Hepatocyte (in vitro differentiated cells): ENCODE data around the gene MOK. TPM values are rescaled to one million over a fixed set of nuclear protein-coding genes. Genes with fewer than 3 reads are reported as not detected.
"Not testable (repeated sequence)": the region's sequence is repeated elsewhere in the genome, so short reads cannot be mapped to it uniquely, and the experiment has no call there.

Source experiments
- DNase-seq: peaks from one replicate; pipeline ENCODE4 v3.0.0-alpha.2; 2016; ENCODE audit warnings: low spot score
- H2AFZ ChIP-seq: fragments of 200-600 bp; sonication (generic); 2 replicates; pipeline ENCODE4 v1.6.0; 2016; ENCODE audit warnings: antibody characterized with exemption, mild to moderate bottlenecking
- H3K27ac ChIP-seq: fragments of 200-600 bp; sonication (generic); 2 replicates; pipeline ENCODE4 v1.5.1; 2016; ENCODE audit warnings: mild to moderate bottlenecking
- H3K27me3 ChIP-seq: fragments of 200-600 bp; sonication (generic); 2 replicates; pipeline ENCODE4 v1.6.1; 2016
- H3K36me3 ChIP-seq: fragments of 200-600 bp; sonication (generic); replicated peaks from 2 replicates; pipeline ENCODE4 v1.5.1; 2016; ENCODE audit warnings: low read depth; ENCODE audit not compliant: insufficient read depth
- H3K4me1 ChIP-seq: fragments of 200-600 bp; sonication (generic); 2 replicates; pipeline ENCODE4 v1.5.1; 2016; ENCODE audit warnings: mild to moderate bottlenecking, moderate library complexity; ENCODE audit not compliant: insufficient read depth
- H3K4me2 ChIP-seq: fragments of 200-600 bp; sonication (generic); 2 replicates; pipeline ENCODE4 v1.6.0; 2016
- H3K4me3 ChIP-seq: fragments of 200-600 bp; sonication (generic); 2 replicates; pipeline ENCODE4 v1.5.1; 2016; ENCODE audit warnings: mild to moderate bottlenecking
- H3K79me2 ChIP-seq: fragments of 200-600 bp; sonication (generic); 2 replicates; pipeline ENCODE4 v1.6.0; 2017; ENCODE audit warnings: mild to moderate bottlenecking
- H3K9me2 ChIP-seq: fragments of 200-600 bp; sonication (generic); replicated peaks from 2 replicates; pipeline ENCODE4 v1.6.0; 2017; ENCODE audit warnings: mild to moderate bottlenecking; ENCODE audit not compliant: insufficient read depth
- H3K9me3 ChIP-seq: fragments of 200-600 bp; sonication (generic); 2 replicates; pipeline ENCODE4 v1.5.1; 2016; ENCODE audit warnings: low read depth, mild to moderate bottlenecking
- H4K20me1 ChIP-seq: fragments of 200-600 bp; sonication (generic); 2 replicates; pipeline ENCODE4 v1.6.0; 2016; ENCODE audit warnings: mild to moderate bottlenecking; ENCODE audit not compliant: insufficient read depth, poor library complexity, severe bottlenecking
- EZH2 ChIP-seq: fragments of 200-600 bp; sonication (generic); IDR thresholded peaks from 2 replicates; pipeline ENCODE4 v1.6.1; 2016; ENCODE audit warnings: antibody characterized with exemption, mild to moderate bottlenecking, borderline replicate concordance
- EZH2phosphoT487 ChIP-seq: fragments of 200-600 bp; sonication (generic); IDR thresholded peaks from one replicate; pipeline ENCODE4 v1.6.1; 2018; ENCODE audit warnings: antibody characterized with exemption, mild to moderate bottlenecking, low read depth, moderate library complexity; ENCODE audit not compliant: unreplicated experiment, severe bottlenecking
- WGBS: methylation state at CpG from one replicate; pipeline ENCODE4 v1.1.6; 2016; ENCODE audit warnings: low lambda C conversion rate; ENCODE audit errors: missing lambda C conversion rate; 5-methylcytosine and 5-hydroxymethylcytosine counted together
- polyA plus RNA-seq: library from polyadenylated mRNA; unstranded; fragments of >200 nt; fragmentation: Nextera tagmentation; extraction: Ambion mirVana; gene quantifications from 2 replicates; pipeline ENCODE4 v1.2.1, GENCODE V29; 2016
- total RNA-seq: library from RNA; depleted of rRNA; stranded (reverse); fragments of >200 nt; gene quantifications from 2 replicates; pipeline ENCODE4 v1.2.3, GENCODE V29; 2014
- TF ChIP-seq, protein P1 (sequence below): fragments of 200-600 bp; sonication (generic); IDR thresholded peaks from 2 replicates; pipeline ENCODE4 v1.5.1; 2016; ENCODE audit warnings: antibody characterized with exemption, mild to moderate bottlenecking; ENCODE audit not compliant: poor library complexity

MOK gene, protein sequence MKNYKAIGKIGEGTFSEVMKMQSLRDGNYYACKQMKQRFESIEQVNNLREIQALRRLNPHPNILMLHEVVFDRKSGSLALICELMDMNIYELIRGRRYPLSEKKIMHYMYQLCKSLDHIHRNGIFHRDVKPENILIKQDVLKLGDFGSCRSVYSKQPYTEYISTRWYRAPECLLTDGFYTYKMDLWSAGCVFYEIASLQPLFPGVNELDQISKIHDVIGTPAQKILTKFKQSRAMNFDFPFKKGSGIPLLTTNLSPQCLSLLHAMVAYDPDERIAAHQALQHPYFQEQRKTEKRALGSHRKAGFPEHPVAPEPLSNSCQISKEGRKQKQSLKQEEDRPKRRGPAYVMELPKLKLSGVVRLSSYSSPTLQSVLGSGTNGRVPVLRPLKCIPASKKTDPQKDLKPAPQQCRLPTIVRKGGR
- total RNA-seq (8.3 and 9.3 TPM in 2 replicates), polyA plus RNA-seq (8.8 and 13.5 TPM in 2 replicates)

DNA sequence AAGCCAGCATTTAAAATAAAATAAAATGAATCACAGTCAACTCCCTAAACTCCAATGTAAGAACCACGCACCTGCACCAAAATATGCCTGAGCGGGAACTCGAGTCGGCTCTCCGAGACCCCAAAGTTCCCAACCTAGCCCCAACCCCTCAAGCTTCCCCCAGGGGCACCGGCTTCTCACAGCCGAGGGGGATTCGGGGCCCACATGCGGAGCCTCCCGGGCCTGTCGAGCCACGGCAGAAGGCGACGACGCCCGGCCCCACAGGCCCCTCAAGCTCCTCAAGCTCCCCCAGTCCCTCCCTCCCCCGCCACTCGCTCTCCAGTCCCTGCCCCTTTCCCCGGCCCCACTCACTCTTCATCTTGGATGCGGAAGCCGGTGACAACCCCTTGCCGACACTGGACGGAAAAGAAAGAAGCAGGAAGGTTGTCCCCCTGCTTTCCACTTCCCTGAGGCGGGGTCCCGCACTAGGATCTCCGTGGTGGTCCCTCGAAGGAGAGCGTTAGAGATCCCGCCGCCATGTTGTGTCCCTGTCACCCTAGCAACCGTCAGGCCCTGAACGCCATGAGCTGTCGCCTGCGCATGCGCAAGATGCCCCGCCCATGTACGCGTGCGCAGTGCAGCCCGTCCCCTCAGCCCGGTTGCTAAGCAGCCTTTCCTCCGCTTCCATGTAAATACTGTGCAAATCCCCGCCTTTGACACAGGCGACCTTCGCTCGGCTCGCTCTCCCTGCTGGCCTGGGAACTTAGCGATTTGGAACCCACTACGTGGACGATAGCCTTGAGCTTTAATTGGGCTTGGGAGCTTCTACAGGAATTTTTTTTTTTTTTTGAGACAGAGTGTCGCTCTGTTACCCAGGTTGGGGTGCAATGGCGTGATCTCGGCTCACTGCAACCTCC lies at the start of gene MOK:
TSS of gene MOK (minus strand) at position 554 of the 896 bp plus-strand sequence. CDS start at position 358, 196 bp downstream.
- TF ChIP-seq EZH2phosphoT487 (no peak), EZH2 (no peak)
- TF ChIP-seq, protein P1, sequence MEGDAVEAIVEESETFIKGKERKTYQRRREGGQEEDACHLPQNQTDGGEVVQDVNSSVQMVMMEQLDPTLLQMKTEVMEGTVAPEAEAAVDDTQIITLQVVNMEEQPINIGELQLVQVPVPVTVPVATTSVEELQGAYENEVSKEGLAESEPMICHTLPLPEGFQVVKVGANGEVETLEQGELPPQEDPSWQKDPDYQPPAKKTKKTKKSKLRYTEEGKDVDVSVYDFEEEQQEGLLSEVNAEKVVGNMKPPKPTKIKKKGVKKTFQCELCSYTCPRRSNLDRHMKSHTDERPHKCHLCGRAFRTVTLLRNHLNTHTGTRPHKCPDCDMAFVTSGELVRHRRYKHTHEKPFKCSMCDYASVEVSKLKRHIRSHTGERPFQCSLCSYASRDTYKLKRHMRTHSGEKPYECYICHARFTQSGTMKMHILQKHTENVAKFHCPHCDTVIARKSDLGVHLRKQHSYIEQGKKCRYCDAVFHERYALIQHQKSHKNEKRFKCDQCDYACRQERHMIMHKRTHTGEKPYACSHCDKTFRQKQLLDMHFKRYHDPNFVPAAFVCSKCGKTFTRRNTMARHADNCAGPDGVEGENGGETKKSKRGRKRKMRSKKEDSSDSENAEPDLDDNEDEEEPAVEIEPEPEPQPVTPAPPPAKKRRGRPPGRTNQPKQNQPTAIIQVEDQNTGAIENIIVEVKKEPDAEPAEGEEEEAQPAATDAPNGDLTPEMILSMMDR = no peak
- no peaks in the 10 kb centered on the region for H3K4me1 ChIP-seq
- peak; percentile 97 for DNase-seq
- peak within 1 kb of the TSS; percentile 88 for H2AFZ ChIP-seq
- H3K27ac ChIP-seq = peak within 1 kb of the TSS; percentile 68
- H3K79me2 ChIP-seq = peaks cover 15% of the 10 kb centered on the region
- H3K27me3 ChIP-seq = no peaks in the 10 kb centered on the region
- no peaks in the 10 kb centered on the region for H3K36me3 ChIP-seq
- no peaks in the 10 kb centered on the region for H3K9me2 ChIP-seq
- peak within 1 kb of the TSS; percentile 78 for H3K4me3 ChIP-seq
- WGBS = 3% methylated on average over 43 of the region's 53 CpGs
- no peaks in the 10 kb centered on the region for H3K9me3 ChIP-seq
- no peaks in the 10 kb centered on the region for H4K20me1 ChIP-seq
- peak within 1 kb of the TSS; percentile 80 for H3K4me2 ChIP-seq

DNA sequence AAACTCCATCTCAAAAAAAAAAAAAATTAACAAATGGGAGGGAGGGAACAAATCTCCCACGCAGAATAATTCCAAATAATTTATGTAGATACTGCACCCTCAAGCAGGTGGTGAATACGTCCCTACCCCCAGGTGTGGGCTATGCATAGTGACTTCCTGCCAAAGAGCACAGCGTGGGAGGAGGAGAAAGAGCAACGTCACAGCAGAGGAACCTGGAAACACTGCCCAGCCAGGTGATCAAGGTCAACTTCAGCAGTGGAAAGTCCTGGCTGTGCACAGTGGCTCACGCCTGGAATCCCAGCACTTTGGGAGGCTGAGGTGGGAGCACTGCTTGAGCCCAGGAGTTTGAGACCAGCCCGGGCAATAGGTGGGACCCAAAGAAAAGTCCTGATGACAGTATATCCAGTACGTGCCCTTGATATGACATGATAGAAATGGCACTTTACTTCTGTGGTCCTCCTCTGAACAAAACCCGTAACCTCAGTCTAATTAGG lies 48.2 kb upstream of the MOK start:
- WGBS = 95% methylated on average over 8 of the region's 8 CpGs
- H3K9me2 ChIP-seq = no peaks in the 10 kb centered on the region
- H3K27ac ChIP-seq = no peak overlapping the region
- no peaks in the 10 kb centered on the region for H3K4me1 ChIP-seq
- H3K27me3 ChIP-seq = no peaks in the 10 kb centered on the region
- H3K36me3 ChIP-seq = no peaks in the 10 kb centered on the region
- H3K4me2 ChIP-seq = no peak overlapping the region
- H3K79me2 ChIP-seq = no peaks in the 10 kb centered on the region
- TF ChIP-seq, protein P1 = no peak
- TF ChIP-seq EZH2 = no peak
- TF ChIP-seq EZH2phosphoT487 = no peak
- no peaks in the 10 kb centered on the region for H3K9me3 ChIP-seq
- no peak overlapping the region for H2AFZ ChIP-seq
- no peak for DNase-seq
- no peaks in the 10 kb centered on the region for H4K20me1 ChIP-seq
- no peak overlapping the region for H3K4me3 ChIP-seq

DNA sequence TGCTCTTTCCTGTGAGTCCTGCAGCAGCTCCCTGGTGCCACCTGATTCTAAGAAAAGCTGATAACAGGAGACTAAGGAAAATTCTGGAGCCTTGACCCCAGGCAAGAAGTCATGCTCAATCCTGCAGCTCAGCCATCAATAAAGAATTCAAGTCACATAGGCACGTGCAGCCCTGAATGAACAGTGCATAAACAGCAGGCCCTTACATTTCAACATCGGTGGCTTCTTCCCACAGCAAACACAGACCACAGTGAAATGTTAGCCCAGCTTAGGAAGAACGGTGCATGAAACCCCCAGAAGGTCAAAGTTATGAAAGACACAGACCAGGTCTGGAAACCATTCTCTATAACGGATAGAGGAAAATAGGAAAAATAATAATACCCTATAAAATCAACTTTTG lies 47.2 kb upstream of the MOK start:
- H2AFZ ChIP-seq = no peak overlapping the region
- H3K4me3 ChIP-seq = no peak overlapping the region
- H3K27me3 ChIP-seq = no peaks in the 10 kb centered on the region
- H3K79me2 ChIP-seq = no peaks in the 10 kb centered on the region
- TF ChIP-seq EZH2phosphoT487 (no peak), EZH2 (no peak)
- TF ChIP-seq, protein P1 = no peak
- no peaks in the 10 kb centered on the region for H3K9me2 ChIP-seq
- 94% methylated on average over 4 of the region's 4 CpGs for WGBS
- no peak overlapping the region for H3K4me2 ChIP-seq
- no peaks in the 10 kb centered on the region for H3K36me3 ChIP-seq
- DNase-seq = no peak
- H3K27ac ChIP-seq = no peak overlapping the region
- H3K9me3 ChIP-seq = no peaks in the 10 kb centered on the region
- no peaks in the 10 kb centered on the region for H4K20me1 ChIP-seq
- no peaks in the 10 kb centered on the region for H3K4me1 ChIP-seq

DNA sequence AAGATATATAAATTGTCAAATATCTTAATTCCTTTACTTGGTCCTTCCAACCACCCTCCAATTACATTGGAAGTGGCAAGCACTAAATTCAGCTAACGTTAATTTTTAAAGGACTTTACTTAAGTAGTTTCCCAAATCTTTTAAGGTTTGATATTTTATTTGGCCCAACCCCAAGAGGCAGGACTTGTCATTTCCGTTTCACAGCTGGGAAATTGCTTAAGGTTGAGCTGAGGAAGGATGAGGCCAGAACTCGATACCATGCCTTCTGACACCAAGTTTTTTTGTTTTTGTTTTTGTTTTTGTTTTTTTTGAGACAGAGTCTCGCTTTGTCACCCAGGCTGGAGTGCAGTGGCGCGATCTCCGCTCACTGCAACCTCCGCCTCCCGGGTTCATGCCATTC lies 46.6 kb upstream of the MOK start:
- not testable (repeated sequence) for H3K79me2 ChIP-seq, H2AFZ ChIP-seq, H3K36me3 ChIP-seq, H3K9me2 ChIP-seq, H3K4me3 ChIP-seq, H3K27me3 ChIP-seq, H3K27ac ChIP-seq, H3K4me1 ChIP-seq, H3K9me3 ChIP-seq, H4K20me1 ChIP-seq, DNase-seq, H3K4me2 ChIP-seq
- 98% methylated on average over 9 of the region's 9 CpGs for WGBS
